ENCODE data around the gene PZP. TPM values are rescaled to one million over a fixed set of nuclear protein-coding genes. Genes with fewer than 3 reads are reported as not detected.

PZP gene
- total and polyA plus RNA-seq, 4 donors = 0.29 to 0.87 TPM; not detected in 2

DNA sequence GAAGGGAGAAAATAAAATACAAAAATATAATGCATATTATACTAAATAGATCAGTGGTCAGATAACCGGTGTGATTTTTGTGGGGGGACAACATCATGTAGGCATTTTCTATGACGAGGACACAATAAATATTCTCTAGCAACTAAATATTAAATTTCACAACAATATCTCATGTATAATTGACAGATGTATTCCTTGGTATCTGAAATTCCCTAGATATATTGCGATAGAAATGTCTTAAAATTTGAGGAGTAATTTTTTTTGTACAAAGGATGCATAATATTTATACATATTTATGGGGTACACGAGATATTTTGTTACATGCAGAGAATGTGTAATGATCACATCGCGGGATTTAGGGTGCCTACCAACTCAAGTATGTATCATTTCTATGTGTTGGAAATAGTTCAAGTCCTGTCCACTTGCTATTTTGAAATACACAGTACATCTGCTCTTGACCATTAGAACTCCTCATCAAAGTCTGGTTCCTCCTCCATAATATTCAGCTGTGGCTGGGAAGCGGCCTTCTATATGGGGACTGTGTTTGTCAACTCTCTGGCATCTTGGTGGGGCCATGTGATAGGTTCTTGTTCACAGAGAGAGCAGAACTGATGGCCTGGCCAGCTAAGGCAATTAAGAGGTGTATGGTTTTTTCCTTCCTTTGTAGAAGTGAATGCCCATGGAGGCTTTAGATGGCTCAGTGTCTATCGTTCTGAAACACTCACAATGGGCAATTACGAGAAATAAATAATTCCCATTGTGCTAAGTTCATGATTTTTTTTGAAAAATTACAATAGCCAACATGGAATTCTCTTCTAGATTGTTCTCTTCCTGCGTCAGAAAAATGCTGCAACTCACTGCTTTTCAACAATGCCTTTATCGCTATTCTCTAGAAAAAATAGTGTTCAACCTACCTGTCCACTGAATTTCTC is 101.3 kb downstream of the PZP start:
- no peaks in the 10 kb centered on the region for H3K9me3 ChIP-seq (ENCODE audit: control insufficient read depth, low read length)
- H3K36me3 ChIP-seq (ENCODE audit: control insufficient read depth in 1 of 2, insufficient read depth in 2 of 2, low read length in 1 of 2) = peaks cover 19 to 23% of the 10 kb centered on the region in 2 donors
- H3K27me3 ChIP-seq (ENCODE audit: control insufficient read depth in 1 of 2, insufficient read depth in 2 of 2, low read length in 1 of 2) = no peaks in the 10 kb centered on the region
- ATAC-seq (ENCODE audit: low FRiP score) = no peak
- no peak overlapping the region for H3K4me3 ChIP-seq (ENCODE audit: low read length in 2 of 2)
- H3K4me1 ChIP-seq (ENCODE audit: control insufficient read depth in 1 of 2, insufficient read depth in 2 of 2, low read length in 2 of 2) = no peaks in the 10 kb centered on the region
- DNase-seq = no peak
- WGBS, 2 donors = 88 to 89% methylated on average over 11 of the region's 11 CpGs
- intact Hi-C loops (cut with DNase I) = no loop called here
- no peak overlapping the region for H3K27ac ChIP-seq (ENCODE audit: low read depth in 1 of 2, low read length in 2 of 2)

DNA sequence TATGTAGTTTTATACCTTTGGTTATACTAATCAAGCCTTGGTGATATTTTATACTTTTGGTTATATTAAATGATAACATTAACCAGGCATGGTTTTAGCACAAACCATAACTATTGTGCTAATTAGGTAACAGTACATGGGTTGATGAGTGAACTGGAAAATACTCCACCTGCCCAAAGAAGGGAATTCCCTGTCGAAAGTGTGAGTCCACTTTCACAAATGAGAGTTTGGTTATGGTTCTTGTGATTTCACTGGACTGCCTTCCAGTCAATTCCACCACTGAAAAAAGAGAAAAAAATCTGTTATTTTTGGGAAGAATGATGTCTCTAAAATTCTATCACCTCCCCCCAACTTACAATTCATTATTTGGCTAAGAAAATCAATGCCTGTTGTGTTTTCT is 102.1 kb downstream of the PZP start:
- Histone ChIP-seq H3K4me1 (ENCODE audit: control insufficient read depth in 1 of 2, insufficient read depth in 2 of 2, low read length in 2 of 2) (no peaks in the 10 kb centered on the region), H3K27ac (ENCODE audit: low read depth in 1 of 2, low read length in 2 of 2) (no peak overlapping the region), H3K27me3 (ENCODE audit: control insufficient read depth in 1 of 2, insufficient read depth in 2 of 2, low read length in 1 of 2) (no peaks in the 10 kb centered on the region), H3K36me3 (ENCODE audit: control insufficient read depth in 1 of 2, insufficient read depth in 2 of 2, low read length in 1 of 2) (peaks cover 22 to 26% of the 10 kb centered on the region in 2 donors), H3K4me3 (ENCODE audit: low read length in 2 of 2) (no peak overlapping the region), H3K9me3 (ENCODE audit: control insufficient read depth, low read length) (no peaks in the 10 kb centered on the region)
- intact Hi-C loops (cut with DNase I) = no loop called here
- 84 to 85% methylated on average over 1 of the region's 1 CpG for WGBS, 2 donors
- no peak for ATAC-seq (ENCODE audit: low FRiP score)
- DNase-seq = no peak

GRCh38 chr12:9104767-9105423 is 103.3 kb downstream of the PZP start:
- no peak overlapping the region for H3K27ac ChIP-seq (ENCODE audit: low read depth in 1 of 2, low read length in 2 of 2)
- no peaks in the 10 kb centered on the region for H3K9me3 ChIP-seq (ENCODE audit: control insufficient read depth, low read length)
- H3K4me3 ChIP-seq (ENCODE audit: low read length in 2 of 2) = no peak overlapping the region
- no peaks in the 10 kb centered on the region for H3K27me3 ChIP-seq (ENCODE audit: control insufficient read depth in 1 of 2, insufficient read depth in 2 of 2, low read length in 1 of 2)
- peaks cover 24% of the 10 kb centered on the region in 2 donors for H3K36me3 ChIP-seq (ENCODE audit: control insufficient read depth in 1 of 2, insufficient read depth in 2 of 2, low read length in 1 of 2)
- ATAC-seq (ENCODE audit: low FRiP score) (no peak), DNase-seq (no peak)
- no peaks in the 10 kb centered on the region for H3K4me1 ChIP-seq (ENCODE audit: control insufficient read depth in 1 of 2, insufficient read depth in 2 of 2, low read length in 2 of 2)
- intact Hi-C loops (cut with DNase I) = no loop called here

GRCh38 chr12:9104087-9104486 is 104.1 kb downstream of the PZP start:
- no peak for DNase-seq
- 81 to 90% methylated on average over 4 of the region's 4 CpGs for WGBS, 2 donors
- Histone ChIP-seq H3K36me3 (ENCODE audit: control insufficient read depth in 1 of 2, insufficient read depth in 2 of 2, low read length in 1 of 2) (peaks cover 21 to 22% of the 10 kb centered on the region in 2 donors), H3K4me3 (ENCODE audit: low read length in 2 of 2) (no peak overlapping the region), H3K27ac (ENCODE audit: low read depth in 1 of 2, low read length in 2 of 2) (peak overlapping the region in 1 of 2 donors; percentile 22), H3K27me3 (ENCODE audit: control insufficient read depth in 1 of 2, insufficient read depth in 2 of 2, low read length in 1 of 2) (no peaks in the 10 kb centered on the region), H3K4me1 (ENCODE audit: control insufficient read depth in 1 of 2, insufficient read depth in 2 of 2, low read length in 2 of 2) (no peaks in the 10 kb centered on the region), H3K9me3 (ENCODE audit: control insufficient read depth, low read length) (no peaks in the 10 kb centered on the region)
- intact Hi-C loops (cut with DNase I) = no loop called here
- ATAC-seq (ENCODE audit: low FRiP score) = no peak

- Histone ChIP-seq H3K4me3 (ENCODE audit: low read length in 2 of 2) (no peak overlapping the region), H3K9me3 (ENCODE audit: control insufficient read depth, low read length) (no peaks in the 10 kb centered on the region), H3K36me3 (ENCODE audit: control insufficient read depth in 1 of 2, insufficient read depth in 2 of 2, low read length in 1 of 2) (peaks cover 17 to 21% of the 10 kb centered on the region in 2 donors), H3K27me3 (ENCODE audit: control insufficient read depth in 1 of 2, insufficient read depth in 2 of 2, low read length in 1 of 2) (no peaks in the 10 kb centered on the region), H3K27ac (ENCODE audit: low read depth in 1 of 2, low read length in 2 of 2) (no peak overlapping the region), H3K4me1 (ENCODE audit: control insufficient read depth in 1 of 2, insufficient read depth in 2 of 2, low read length in 2 of 2) (no peaks in the 10 kb centered on the region)
- WGBS, 2 donors = 80 to 84% methylated on average over 4 of the region's 4 CpGs
- intact Hi-C loops (cut with DNase I) = no loop called here
- DNase-seq (no peak), ATAC-seq (ENCODE audit: low FRiP score) (no peak)
These were observed 104.9 kb downstream of the PZP start for GRCh38 chr12:9103050-9103849.

DNA sequence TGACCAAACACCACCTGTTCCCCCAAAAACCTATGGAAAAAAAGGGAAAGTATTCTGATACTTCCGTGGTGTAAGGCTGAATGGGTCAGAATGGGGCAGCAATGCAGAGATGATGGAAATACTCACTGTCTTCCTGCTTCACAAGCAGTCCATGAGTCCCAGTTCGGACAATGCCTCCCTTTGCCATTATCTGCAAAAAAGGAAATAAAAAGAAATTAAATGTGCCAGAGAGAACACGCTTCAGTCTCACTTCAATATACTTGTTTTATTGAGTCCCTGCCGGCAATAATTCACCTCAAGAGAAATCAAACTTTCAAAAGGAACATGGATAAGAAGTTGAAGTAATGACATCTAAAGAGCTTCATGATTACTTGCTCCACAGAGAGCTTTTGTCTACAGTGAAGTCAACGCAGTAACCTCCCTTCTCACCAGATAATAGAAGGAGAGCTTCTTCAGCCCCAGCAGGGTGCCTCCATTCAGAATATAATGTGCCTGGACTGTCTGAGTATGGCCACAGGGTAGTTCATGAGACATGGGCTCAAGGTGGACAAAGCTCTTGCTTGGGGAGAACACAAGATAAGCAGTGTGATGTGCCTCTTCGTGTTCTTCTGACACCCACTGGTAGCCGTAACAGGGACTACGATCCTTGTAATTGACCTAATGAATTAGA is 107.0 kb downstream of the PZP start:
- ATAC-seq (ENCODE audit: low FRiP score) = peak; percentile 50
- H3K9me3 ChIP-seq (ENCODE audit: control insufficient read depth, low read length) = no peaks in the 10 kb centered on the region
- no peaks in the 10 kb centered on the region for H3K27me3 ChIP-seq (ENCODE audit: control insufficient read depth in 1 of 2, insufficient read depth in 2 of 2, low read length in 1 of 2)
- no peaks in the 10 kb centered on the region for H3K4me1 ChIP-seq (ENCODE audit: control insufficient read depth in 1 of 2, insufficient read depth in 2 of 2, low read length in 2 of 2)
- H3K4me3 ChIP-seq (ENCODE audit: low read length in 2 of 2) = no peak overlapping the region
- intact Hi-C loops (cut with DNase I) = no loop called here
- 78 to 79% methylated on average over 8 of the region's 8 CpGs for WGBS, 2 donors
- H3K27ac ChIP-seq (ENCODE audit: low read depth in 1 of 2, low read length in 2 of 2) = no peak overlapping the region
- DNase-seq = no peak
- H3K36me3 ChIP-seq (ENCODE audit: control insufficient read depth in 1 of 2, insufficient read depth in 2 of 2, low read length in 1 of 2) = peaks cover 11 to 17% of the 10 kb centered on the region in 2 donors

DNA sequence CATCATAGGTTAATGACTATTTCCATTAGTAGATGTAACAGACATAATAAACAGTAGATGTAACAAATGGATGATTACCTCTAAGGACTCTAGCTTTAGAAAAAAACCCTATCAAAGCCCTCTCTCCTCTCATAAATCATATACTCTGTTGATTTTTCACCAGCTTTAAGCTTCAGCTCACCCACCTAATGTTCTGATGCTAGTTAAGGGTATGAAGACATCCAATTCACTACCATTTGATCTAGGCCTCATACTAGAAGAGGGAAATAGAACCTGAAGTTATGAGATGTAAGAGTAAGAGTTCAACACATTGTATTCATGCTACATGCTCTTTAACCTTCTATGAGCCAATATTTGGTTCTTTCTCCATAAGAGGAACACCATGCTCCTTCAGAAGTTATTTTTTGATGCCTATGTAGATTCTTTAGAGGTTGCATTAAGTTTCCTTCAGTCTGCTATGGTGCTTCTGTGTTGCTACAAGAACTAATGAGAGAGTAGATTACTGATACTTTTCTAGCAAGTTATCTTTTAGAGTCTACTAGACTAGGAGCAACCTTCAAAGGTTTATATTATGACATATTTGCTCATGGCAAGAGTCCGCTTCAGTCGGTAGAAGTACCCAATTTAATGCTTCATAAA is 108.5 kb downstream of the PZP start:
- Histone ChIP-seq H3K4me3 (ENCODE audit: low read length in 2 of 2) (no peak overlapping the region), H3K27me3 (ENCODE audit: control insufficient read depth in 1 of 2, insufficient read depth in 2 of 2, low read length in 1 of 2) (no peaks in the 10 kb centered on the region), H3K36me3 (ENCODE audit: control insufficient read depth in 1 of 2, insufficient read depth in 2 of 2, low read length in 1 of 2) (peaks cover 11 to 15% of the 10 kb centered on the region in 2 donors), H3K27ac (ENCODE audit: low read depth in 1 of 2, low read length in 2 of 2) (no peak overlapping the region), H3K4me1 (ENCODE audit: control insufficient read depth in 1 of 2, insufficient read depth in 2 of 2, low read length in 2 of 2) (no peaks in the 10 kb centered on the region), H3K9me3 (ENCODE audit: control insufficient read depth, low read length) (no peaks in the 10 kb centered on the region)
- WGBS, 2 donors = 80 to 83% methylated on average over 2 of the region's 2 CpGs
- intact Hi-C loops (cut with DNase I) = no loop called here
- DNase-seq (no peak), ATAC-seq (ENCODE audit: low FRiP score) (no peak)
